K562 (cell line): ENCODE results near the gene HOXB5. TPM values are rescaled to one million over a fixed set of nuclear protein-coding genes. Genes with fewer than 3 reads are reported as not detected.
A peak's percentile ranks its signal among the peaks of the same experiment; 100 is the strongest.

Source experiments
- BCL6 ChIP-seq: fragments of 250-450 bp; sonication (Bioruptor Pico); IDR thresholded peaks from 2 replicates; pipeline ENCODE4 v1.4.0; 2020
- CEBPB ChIP-seq: fragments of 450-650 bp; IDR thresholded peaks from 2 replicates; pipeline ENCODE4 v1.6.1; 2016; ENCODE audit warnings: missing genetic modification characterization, missing compliant biosample characterization
- DIDO1 ChIP-seq: fragments of 450-650 bp; IDR thresholded peaks from 2 replicates; pipeline ENCODE4 v1.6.1; 2016; ENCODE audit warnings: low read depth, missing biosample characterization, missing genetic modification characterization
- DPF2 ChIP-seq: fragments of 450-650 bp; IDR thresholded peaks from 2 replicates; pipeline ENCODE4 v1.6.1; 2016
- FOXA3 ChIP-seq, 2 experiments: fragments of 450-650 bp in 1 of 2; sonication (generic) in 1 of 2; formaldehyde crosslinking; IDR thresholded peaks in 1 of 2; conservative IDR thresholded peaks in 1 of 2; 2 replicates each; pipeline versions ENCODE4 v1.4.0 to v1.8.0; 2020 to 2022; ENCODE audit warnings: mild to moderate bottlenecking in 2 of 2, missing genetic modification reagents in 1 of 2
- KDM5B ChIP-seq: fragments of 200-600 bp; sonication (generic); IDR thresholded peaks from 2 replicates; pipeline ENCODE4 v1.6.1; 2012; ENCODE audit warnings: low read depth, mild to moderate bottlenecking, moderate library complexity, low read length, control low read depth, inconsistent platforms; ENCODE audit not compliant: insufficient replicate concordance
- NR1H2 ChIP-seq: sonication (generic); formaldehyde crosslinking; IDR thresholded peaks from 2 replicates; pipeline ENCODE4 v1.4.0; 2020; ENCODE audit warnings: mild to moderate bottlenecking, missing genetic modification reagents
- NR3C1 ChIP-seq: sonication (generic); formaldehyde crosslinking; IDR thresholded peaks from 2 replicates; pipeline ENCODE4 v1.8.1; 2022; ENCODE audit warnings: missing genetic modification reagents
- PHF21A ChIP-seq: fragments of 450-650 bp; IDR thresholded peaks from 2 replicates; pipeline ENCODE4 v1.6.1; 2017; ENCODE audit warnings: low read depth, borderline replicate concordance
- POU5F1 ChIP-seq: fragments of 150-350 bp; IDR thresholded peaks from 2 replicates; pipeline ENCODE4 v1.6.1; 2014; ENCODE audit warnings: borderline replicate concordance, low read length, low read depth, mild to moderate bottlenecking; ENCODE audit not compliant: partially characterized antibody
- TCFL5 ChIP-seq: fragments of 250-450 bp; sonication (Bioruptor Pico); conservative IDR thresholded peaks from 2 replicates; pipeline ENCODE4 v1.6.1; 2021; ENCODE audit warnings: mild to moderate bottlenecking, moderate library complexity, matching md5 sums
- ZNF224 ChIP-seq: sonication (generic); formaldehyde crosslinking; IDR thresholded peaks from 2 replicates; pipeline ENCODE4 v1.8.0; 2022; ENCODE audit warnings: mild to moderate bottlenecking, missing genetic modification reagents
- ZNF408 ChIP-seq: fragments of 250-450 bp; sonication (Bioruptor Pico); IDR thresholded peaks from 2 replicates; pipeline ENCODE4 v1.4.0; 2020; ENCODE audit warnings: low read depth, mild to moderate bottlenecking, moderate library complexity
- ZNF717 ChIP-seq: fragments of 250-450 bp; sonication (Bioruptor Pico); IDR thresholded peaks from 2 replicates; pipeline ENCODE4 v1.5.0; 2021
- polyA plus RNA-seq, 8 experiments: library from polyadenylated mRNA; depleted of rRNA in 4 of 8; stranded (reverse) in 5 of 8; unstranded in 3 of 8; fragments of >200 nt; fragmentation: Nextera tagmentation in 2 of 8; fragmentation: Illumina TruSeq in 1 of 8; extraction: Ambion mirVana in 2 of 8; extraction: Trizol in 1 of 8; gene quantifications; 2 replicates each; pipeline versions ENCODE4 v1.2.1 to v1.2.3, GENCODE V29; 2011 to 2014; ENCODE audit warnings: inconsistent platforms in 1 of 8, missing spikeins in 1 of 8
- total RNA-seq, 7 experiments: library from RNA; depleted of rRNA in 6 of 7; stranded (reverse); fragments of >200 nt in 6 of 7; fragmentation: Illumina TruSeq in 2 of 7; extraction: Trizol in 2 of 7; gene quantifications; 2 replicates each; pipeline versions ENCODE4 v1.2.1 to v1.2.3, GENCODE V29; 2011 to 2021; ENCODE audit warnings: low replicate concordance in 1 of 7
- TF ChIP-seq, protein P1 (sequence below), 2 experiments: IDR thresholded peaks; 2 replicates each; pipeline ENCODE4 v1.6.1; 2012; ENCODE audit warnings: improper control_type of control experiment in 2 of 2, low read depth in 2 of 2, low read length in 2 of 2, borderline replicate concordance in 1 of 2
- TF ChIP-seq, protein P2 (sequence below): fragments of 200-800 bp; sonication (Bioruptor generic); IDR thresholded peaks from 2 replicates; pipeline ENCODE4 v1.6.1; 2016; ENCODE audit warnings: missing genetic modification characterization, missing compliant biosample characterization
- TF ChIP-seq, protein P3 (sequence below): fragments of 450-650 bp; IDR thresholded peaks from 2 replicates; pipeline ENCODE4 v1.6.1; 2014; ENCODE audit warnings: low read depth, mild to moderate bottlenecking, moderate library complexity, borderline replicate concordance

The HOXB5 gene
- total and polyA plus RNA-seq, 9 of the 15 experiments (the other 6 are each of a cell fraction or from before 2014, with no cell fraction given), result 0.24 to 2.7 (median 0.65) TPM

DNA sequence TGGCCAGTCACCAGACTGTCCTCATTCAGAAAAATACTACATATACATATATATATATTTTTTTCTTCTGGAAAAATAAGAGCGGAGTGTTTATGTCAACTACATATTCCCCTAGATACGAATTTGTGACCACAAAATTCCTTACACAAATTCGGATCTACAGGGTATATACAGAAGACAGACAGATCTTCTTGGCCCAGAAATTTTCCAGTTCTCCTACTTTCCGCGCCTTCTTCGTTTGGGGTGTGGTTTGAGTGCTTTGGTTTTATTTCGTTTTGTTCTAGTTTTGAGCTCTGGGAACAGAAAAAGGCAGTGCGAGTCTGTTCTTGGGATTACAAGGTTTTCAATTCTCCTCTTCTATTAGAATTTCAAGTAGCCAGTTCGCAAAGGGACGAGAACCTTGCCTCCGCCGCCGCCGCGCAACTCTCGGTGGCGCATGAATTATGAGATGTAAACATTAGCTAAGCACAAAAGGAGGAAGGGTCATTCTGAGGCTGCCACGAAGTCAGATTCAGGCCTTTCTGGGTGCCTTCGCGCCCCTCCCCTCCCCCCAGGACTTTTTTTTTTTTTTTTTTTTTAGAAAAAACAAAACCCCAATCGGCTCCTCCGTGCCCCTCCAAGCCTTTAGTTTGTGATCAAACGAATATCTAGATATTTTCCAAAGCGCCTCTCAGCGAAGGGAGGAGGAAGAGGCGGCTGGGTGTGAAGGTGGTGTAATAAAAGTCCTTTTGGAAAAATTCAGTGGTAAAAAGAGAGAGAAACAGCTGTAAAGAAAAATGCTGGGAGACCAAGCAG, 13.6 kb downstream of the HOXB5 start (continued):
- TF ChIP-seq, protein P1, sequence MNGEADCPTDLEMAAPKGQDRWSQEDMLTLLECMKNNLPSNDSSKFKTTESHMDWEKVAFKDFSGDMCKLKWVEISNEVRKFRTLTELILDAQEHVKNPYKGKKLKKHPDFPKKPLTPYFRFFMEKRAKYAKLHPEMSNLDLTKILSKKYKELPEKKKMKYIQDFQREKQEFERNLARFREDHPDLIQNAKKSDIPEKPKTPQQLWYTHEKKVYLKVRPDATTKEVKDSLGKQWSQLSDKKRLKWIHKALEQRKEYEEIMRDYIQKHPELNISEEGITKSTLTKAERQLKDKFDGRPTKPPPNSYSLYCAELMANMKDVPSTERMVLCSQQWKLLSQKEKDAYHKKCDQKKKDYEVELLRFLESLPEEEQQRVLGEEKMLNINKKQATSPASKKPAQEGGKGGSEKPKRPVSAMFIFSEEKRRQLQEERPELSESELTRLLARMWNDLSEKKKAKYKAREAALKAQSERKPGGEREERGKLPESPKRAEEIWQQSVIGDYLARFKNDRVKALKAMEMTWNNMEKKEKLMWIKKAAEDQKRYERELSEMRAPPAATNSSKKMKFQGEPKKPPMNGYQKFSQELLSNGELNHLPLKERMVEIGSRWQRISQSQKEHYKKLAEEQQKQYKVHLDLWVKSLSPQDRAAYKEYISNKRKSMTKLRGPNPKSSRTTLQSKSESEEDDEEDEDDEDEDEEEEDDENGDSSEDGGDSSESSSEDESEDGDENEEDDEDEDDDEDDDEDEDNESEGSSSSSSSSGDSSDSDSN (IDR thresholded peaks at IDR 0.05; ENCODE audit: borderline replicate concordance in 1 of 2, low read depth in 2 of 2, low read length in 2 of 2), result peak in 1 of 2 experiments; percentile 64; a peak in 2 of 4 replicates
- TF ChIP-seq TCFL5 (CRISPR knock-in tag), result no peak
- no peak for TF ChIP-seq BCL6 (CRISPR knock-in tag)
- TF ChIP-seq FOXA3 (CRISPR knock-in tag; conservative IDR thresholded peaks at IDR 0.05 in 1 of 2, IDR thresholded peaks at IDR 0.05 in 1 of 2), result no peak
- no peak for TF ChIP-seq PHF21A
- TF ChIP-seq DIDO1 (tag), result no peak
- TF ChIP-seq POU5F1, result no peak
- TF ChIP-seq DPF2, result no peak
- TF ChIP-seq KDM5B, result peak; percentile 68
- TF ChIP-seq, protein P2, sequence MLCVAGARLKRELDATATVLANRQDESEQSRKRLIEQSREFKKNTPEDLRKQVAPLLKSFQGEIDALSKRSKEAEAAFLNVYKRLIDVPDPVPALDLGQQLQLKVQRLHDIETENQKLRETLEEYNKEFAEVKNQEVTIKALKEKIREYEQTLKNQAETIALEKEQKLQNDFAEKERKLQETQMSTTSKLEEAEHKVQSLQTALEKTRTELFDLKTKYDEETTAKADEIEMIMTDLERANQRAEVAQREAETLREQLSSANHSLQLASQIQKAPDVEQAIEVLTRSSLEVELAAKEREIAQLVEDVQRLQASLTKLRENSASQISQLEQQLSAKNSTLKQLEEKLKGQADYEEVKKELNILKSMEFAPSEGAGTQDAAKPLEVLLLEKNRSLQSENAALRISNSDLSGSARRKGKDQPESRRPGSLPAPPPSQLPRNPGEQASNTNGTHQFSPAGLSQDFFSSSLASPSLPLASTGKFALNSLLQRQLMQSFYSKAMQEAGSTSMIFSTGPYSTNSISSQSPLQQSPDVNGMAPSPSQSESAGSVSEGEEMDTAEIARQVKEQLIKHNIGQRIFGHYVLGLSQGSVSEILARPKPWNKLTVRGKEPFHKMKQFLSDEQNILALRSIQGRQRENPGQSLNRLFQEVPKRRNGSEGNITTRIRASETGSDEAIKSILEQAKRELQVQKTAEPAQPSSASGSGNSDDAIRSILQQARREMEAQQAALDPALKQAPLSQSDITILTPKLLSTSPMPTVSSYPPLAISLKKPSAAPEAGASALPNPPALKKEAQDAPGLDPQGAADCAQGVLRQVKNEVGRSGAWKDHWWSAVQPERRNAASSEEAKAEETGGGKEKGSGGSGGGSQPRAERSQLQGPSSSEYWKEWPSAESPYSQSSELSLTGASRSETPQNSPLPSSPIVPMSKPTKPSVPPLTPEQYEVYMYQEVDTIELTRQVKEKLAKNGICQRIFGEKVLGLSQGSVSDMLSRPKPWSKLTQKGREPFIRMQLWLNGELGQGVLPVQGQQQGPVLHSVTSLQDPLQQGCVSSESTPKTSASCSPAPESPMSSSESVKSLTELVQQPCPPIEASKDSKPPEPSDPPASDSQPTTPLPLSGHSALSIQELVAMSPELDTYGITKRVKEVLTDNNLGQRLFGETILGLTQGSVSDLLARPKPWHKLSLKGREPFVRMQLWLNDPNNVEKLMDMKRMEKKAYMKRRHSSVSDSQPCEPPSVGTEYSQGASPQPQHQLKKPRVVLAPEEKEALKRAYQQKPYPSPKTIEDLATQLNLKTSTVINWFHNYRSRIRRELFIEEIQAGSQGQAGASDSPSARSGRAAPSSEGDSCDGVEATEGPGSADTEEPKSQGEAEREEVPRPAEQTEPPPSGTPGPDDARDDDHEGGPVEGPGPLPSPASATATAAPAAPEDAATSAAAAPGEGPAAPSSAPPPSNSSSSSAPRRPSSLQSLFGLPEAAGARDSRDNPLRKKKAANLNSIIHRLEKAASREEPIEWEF (CRISPR knock-in tag), result no peak
- TF ChIP-seq ZNF717 (CRISPR knock-in tag), result no peak
- TF ChIP-seq ZNF408 (CRISPR knock-in tag), result no peak
- TF ChIP-seq CEBPB, result no peak
- TF ChIP-seq NR1H2 (CRISPR knock-in tag), result no peak
- TF ChIP-seq ZNF224 (CRISPR knock-in tag), result no peak
- TF ChIP-seq, protein P3, sequence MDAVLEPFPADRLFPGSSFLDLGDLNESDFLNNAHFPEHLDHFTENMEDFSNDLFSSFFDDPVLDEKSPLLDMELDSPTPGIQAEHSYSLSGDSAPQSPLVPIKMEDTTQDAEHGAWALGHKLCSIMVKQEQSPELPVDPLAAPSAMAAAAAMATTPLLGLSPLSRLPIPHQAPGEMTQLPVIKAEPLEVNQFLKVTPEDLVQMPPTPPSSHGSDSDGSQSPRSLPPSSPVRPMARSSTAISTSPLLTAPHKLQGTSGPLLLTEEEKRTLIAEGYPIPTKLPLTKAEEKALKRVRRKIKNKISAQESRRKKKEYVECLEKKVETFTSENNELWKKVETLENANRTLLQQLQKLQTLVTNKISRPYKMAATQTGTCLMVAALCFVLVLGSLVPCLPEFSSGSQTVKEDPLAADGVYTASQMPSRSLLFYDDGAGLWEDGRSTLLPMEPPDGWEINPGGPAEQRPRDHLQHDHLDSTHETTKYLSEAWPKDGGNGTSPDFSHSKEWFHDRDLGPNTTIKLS, result peak; percentile 96
- no peak for TF ChIP-seq NR3C1 (CRISPR knock-in tag)
